ENCODE data around the gene ADAMTSL2.

The ADAMTSL2 gene

GRCh38 chr9:133576875-133577736 is 42.6 kb downstream of the ADAMTSL2 start:
- Histone ChIP-seq H3K36me3 (ENCODE audit: insufficient read depth, low read depth, low read length) (no peaks in the 10 kb centered on the region), H3K9me3 (ENCODE audit: insufficient read depth, low read depth, low read length) (no peaks in the 10 kb centered on the region), H3K27me3 (ENCODE audit: insufficient read depth, low read length) (no peaks in the 10 kb centered on the region), H3K9ac (ENCODE audit: low read depth, low read length) (no peak overlapping the region), H3K27ac (ENCODE audit: low read length) (no peak overlapping the region), H3K4me3 (ENCODE audit: low read length) (no peak overlapping the region), H3K4me1 (ENCODE audit: insufficient read depth, low read length) (peaks cover 9% of the 10 kb centered on the region; the same call in 1 of the 2 replicates)

GRCh38 chr9:133577737-133578112 is 43.2 kb downstream of the ADAMTSL2 start:
- Histone ChIP-seq H3K4me3 (ENCODE audit: low read length) (no peak overlapping the region), H3K27me3 (ENCODE audit: insufficient read depth, low read length) (no peaks in the 10 kb centered on the region), H3K36me3 (ENCODE audit: insufficient read depth, low read depth, low read length) (no peaks in the 10 kb centered on the region), H3K4me1 (ENCODE audit: insufficient read depth, low read length) (peaks cover 9% of the 10 kb centered on the region; the same call in 1 of the 2 replicates), H3K27ac (ENCODE audit: low read length) (no peak overlapping the region), H3K9ac (ENCODE audit: low read depth, low read length) (no peak overlapping the region), H3K9me3 (ENCODE audit: insufficient read depth, low read depth, low read length) (no peaks in the 10 kb centered on the region)

- Histone ChIP-seq H3K36me3 (ENCODE audit: insufficient read depth, low read depth, low read length) (no peaks in the 10 kb centered on the region), H3K4me1 (ENCODE audit: insufficient read depth, low read length) (peaks cover 9% of the 10 kb centered on the region; the same call in 1 of the 2 replicates), H3K27ac (ENCODE audit: low read length) (no peak overlapping the region), H3K4me3 (ENCODE audit: low read length) (no peak overlapping the region), H3K27me3 (ENCODE audit: insufficient read depth, low read length) (no peaks in the 10 kb centered on the region), H3K9me3 (ENCODE audit: insufficient read depth, low read depth, low read length) (no peaks in the 10 kb centered on the region), H3K9ac (ENCODE audit: low read depth, low read length) (no peak overlapping the region)
Measured at GRCh38 chr9:133578524-133579441, 44.3 kb downstream of the ADAMTSL2 start.

- Histone ChIP-seq H3K4me1 (ENCODE audit: insufficient read depth, low read length) (peaks cover 16% of the 10 kb centered on the region; the same call in 1 of the 2 replicates), H3K27ac (ENCODE audit: low read length) (no peak overlapping the region), H3K4me3 (ENCODE audit: low read length) (no peak overlapping the region), H3K9ac (ENCODE audit: low read depth, low read length) (no peak overlapping the region), H3K27me3 (ENCODE audit: insufficient read depth, low read length) (no peaks in the 10 kb centered on the region), H3K36me3 (ENCODE audit: insufficient read depth, low read depth, low read length) (no peaks in the 10 kb centered on the region), H3K9me3 (ENCODE audit: insufficient read depth, low read depth, low read length) (no peaks in the 10 kb centered on the region)
Measured at GRCh38 chr9:133579601-133580418, 45.3 kb downstream of the ADAMTSL2 start.

GRCh38 chr9:133580419-133580738 is 45.9 kb downstream of the ADAMTSL2 start:
- Histone ChIP-seq H3K9ac (ENCODE audit: low read depth, low read length) (no peak overlapping the region), H3K4me1 (ENCODE audit: insufficient read depth, low read length) (peaks cover 17% of the 10 kb centered on the region; the same call in 1 of the 2 replicates), H3K36me3 (ENCODE audit: insufficient read depth, low read depth, low read length) (no peaks in the 10 kb centered on the region), H3K9me3 (ENCODE audit: insufficient read depth, low read depth, low read length) (no peaks in the 10 kb centered on the region), H3K4me3 (ENCODE audit: low read length) (no peak overlapping the region), H3K27ac (ENCODE audit: low read length) (no peak overlapping the region), H3K27me3 (ENCODE audit: insufficient read depth, low read length) (no peaks in the 10 kb centered on the region)

GRCh38 chr9:133581011-133581410 is 46.5 kb downstream of the ADAMTSL2 start:
- Histone ChIP-seq H3K9ac (ENCODE audit: low read depth, low read length) (no peak overlapping the region), H3K27me3 (ENCODE audit: insufficient read depth, low read length) (no peaks in the 10 kb centered on the region), H3K36me3 (ENCODE audit: insufficient read depth, low read depth, low read length) (no peaks in the 10 kb centered on the region), H3K4me1 (ENCODE audit: insufficient read depth, low read length) (peaks cover 17% of the 10 kb centered on the region; the same call in 1 of the 2 replicates), H3K4me3 (ENCODE audit: low read length) (no peak overlapping the region), H3K27ac (ENCODE audit: low read length) (no peak overlapping the region), H3K9me3 (ENCODE audit: insufficient read depth, low read depth, low read length) (no peaks in the 10 kb centered on the region)

GRCh38 chr9:133581513-133582343 is 47.2 kb downstream of the ADAMTSL2 start:
- Histone ChIP-seq H3K27ac (ENCODE audit: low read length) (no peak overlapping the region), H3K36me3 (ENCODE audit: insufficient read depth, low read depth, low read length) (no peaks in the 10 kb centered on the region), H3K9ac (ENCODE audit: low read depth, low read length) (no peak overlapping the region), H3K9me3 (ENCODE audit: insufficient read depth, low read depth, low read length) (no peaks in the 10 kb centered on the region), H3K4me3 (ENCODE audit: low read length) (no peak overlapping the region), H3K4me1 (ENCODE audit: insufficient read depth, low read length) (peaks cover 19% of the 10 kb centered on the region; the same call in 1 of the 2 replicates), H3K27me3 (ENCODE audit: insufficient read depth, low read length) (no peaks in the 10 kb centered on the region; the same call in 1 of the 2 replicates)

GRCh38 chr9:133582501-133583045 is 48.1 kb downstream of the ADAMTSL2 start:
- no peaks in the 10 kb centered on the region for H3K36me3 ChIP-seq (ENCODE audit: insufficient read depth, low read depth, low read length)
- H3K27ac ChIP-seq (ENCODE audit: low read length): no peak overlapping the region
- H3K9ac ChIP-seq (ENCODE audit: low read depth, low read length): no peak overlapping the region
- H3K27me3 ChIP-seq (ENCODE audit: insufficient read depth, low read length): no peaks in the 10 kb centered on the region; the same call in 1 of the 2 replicates
- H3K4me1 ChIP-seq (ENCODE audit: insufficient read depth, low read length): peaks cover 19% of the 10 kb centered on the region; the same call in 1 of the 2 replicates
- H3K9me3 ChIP-seq (ENCODE audit: insufficient read depth, low read depth, low read length): no peaks in the 10 kb centered on the region
- no peak overlapping the region for H3K4me3 ChIP-seq (ENCODE audit: low read length)

- no peak overlapping the region for H3K4me3 ChIP-seq (ENCODE audit: low read length)
- H3K27me3 ChIP-seq (ENCODE audit: insufficient read depth, low read length): no peaks in the 10 kb centered on the region; the same call in 1 of the 2 replicates
- H3K27ac ChIP-seq (ENCODE audit: low read length): no peak overlapping the region
- peaks cover 19% of the 10 kb centered on the region; the same call in 1 of the 2 replicates for H3K4me1 ChIP-seq (ENCODE audit: insufficient read depth, low read length)
- H3K9ac ChIP-seq (ENCODE audit: low read depth, low read length): no peak overlapping the region
- H3K9me3 ChIP-seq (ENCODE audit: insufficient read depth, low read depth, low read length): no peaks in the 10 kb centered on the region
- H3K36me3 ChIP-seq (ENCODE audit: insufficient read depth, low read depth, low read length): no peaks in the 10 kb centered on the region
Measured at GRCh38 chr9:133583111-133583510, 48.6 kb downstream of the ADAMTSL2 start.

GRCh38 chr9:133583586-133583985 is 49.1 kb downstream of the ADAMTSL2 start:
- no peaks in the 10 kb centered on the region; the same call in 1 of the 2 replicates for H3K27me3 ChIP-seq (ENCODE audit: insufficient read depth, low read length)
- no peak overlapping the region for H3K4me3 ChIP-seq (ENCODE audit: low read length)
- H3K9ac ChIP-seq (ENCODE audit: low read depth, low read length): no peak overlapping the region
- H3K27ac ChIP-seq (ENCODE audit: low read length): no peak overlapping the region
- peaks cover 19% of the 10 kb centered on the region; the same call in 1 of the 2 replicates for H3K4me1 ChIP-seq (ENCODE audit: insufficient read depth, low read length)
- no peaks in the 10 kb centered on the region for H3K36me3 ChIP-seq (ENCODE audit: insufficient read depth, low read depth, low read length)
- peaks cover 4% of the 10 kb centered on the region; the same call in 1 of the 2 replicates for H3K9me3 ChIP-seq (ENCODE audit: insufficient read depth, low read depth, low read length)

All from iPS-20b (cell line).